Stimulated activated memory B cell treated with anti-CD40 and anti-IgM and Interleukin-4, amounts not matched to agents 10 μg/mL and 1 μg/mL and 100 μg/mL, for 72 hours (primary cell): ENCODE data around the gene IFNA13.

ENCODE experiments used
- ATAC-seq: fragments of 150-1000 bp; cut with Tn5 transposase; 2 replicates; pipeline ENCODE4 v1.10.0; 2021
- H3K27ac Mint-ChIP-seq: one replicate; pipeline ENCODE4 v1.8.0; 2022; ENCODE audit warnings: mild to moderate bottlenecking, mixed read lengths
- H3K27me3 Mint-ChIP-seq: one replicate; pipeline ENCODE4 v1.8.0; 2022; ENCODE audit warnings: mixed read lengths
- H3K36me3 Mint-ChIP-seq: one replicate; pipeline ENCODE4 v1.8.0; 2022; ENCODE audit warnings: mixed read lengths
- H3K4me1 Mint-ChIP-seq: one replicate; pipeline ENCODE4 v1.8.0; 2022; ENCODE audit warnings: mixed read lengths
- H3K4me3 Mint-ChIP-seq: one replicate; pipeline ENCODE4 v1.8.0; 2022; ENCODE audit warnings: mild to moderate bottlenecking, moderate library complexity, mixed read lengths
- H3K9me3 Mint-ChIP-seq: one replicate; pipeline ENCODE4 v1.8.0; 2022; ENCODE audit warnings: mixed read lengths

The IFNA13 gene

DNA sequence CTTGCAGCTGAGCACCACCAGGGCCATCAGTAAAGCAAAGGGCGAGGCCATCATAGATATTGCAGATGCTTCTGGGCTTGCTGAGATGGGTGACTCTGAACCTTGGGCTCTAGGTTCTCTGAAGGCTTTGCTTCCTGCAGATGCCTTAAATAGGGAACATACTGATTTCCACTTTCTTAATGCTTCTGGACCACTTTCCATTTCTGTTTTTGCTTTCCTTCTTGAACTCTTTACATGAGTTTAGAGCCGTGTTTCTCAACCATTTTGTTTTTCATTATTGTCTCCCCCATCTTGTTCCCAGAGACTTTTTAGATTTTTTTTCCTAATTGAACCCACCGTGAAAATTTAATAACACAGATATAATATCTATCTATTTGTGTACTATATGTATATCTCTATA, at the start of gene IFNA13:
Gene IFNA13, minus strand, starts transcription at position 101 of the 400 bp plus-strand sequence. Its CDS starts 47 bp downstream, at position 54.
- H3K27me3 Mint-ChIP-seq = peaks cover 32% of the 10 kb centered on the region

GRCh38 chr9:21415493-21416267, 47.8 kb upstream of the IFNA13 start:
- no peaks in the 10 kb centered on the region for H3K9me3 Mint-ChIP-seq
- no peak for ATAC-seq
- H3K4me1 Mint-ChIP-seq = peaks cover 29% of the 10 kb centered on the region
- H3K4me3 Mint-ChIP-seq = no peak overlapping the region
- no peak overlapping the region for H3K27ac Mint-ChIP-seq
- H3K36me3 Mint-ChIP-seq = no peaks in the 10 kb centered on the region
- H3K27me3 Mint-ChIP-seq = peaks cover 77% of the 10 kb centered on the region

More for the DNA sequence above, at the start of gene IFNA13:
- Mint-ChIP-seq H3K27ac (no peak within 1 kb of the TSS), H3K4me1 (peaks cover 18% of the 10 kb centered on the region), H3K36me3 (no peaks in the 10 kb centered on the region), H3K9me3 (no peaks in the 10 kb centered on the region), H3K4me3 (no peak within 1 kb of the TSS)
- no peak for ATAC-seq

DNA sequence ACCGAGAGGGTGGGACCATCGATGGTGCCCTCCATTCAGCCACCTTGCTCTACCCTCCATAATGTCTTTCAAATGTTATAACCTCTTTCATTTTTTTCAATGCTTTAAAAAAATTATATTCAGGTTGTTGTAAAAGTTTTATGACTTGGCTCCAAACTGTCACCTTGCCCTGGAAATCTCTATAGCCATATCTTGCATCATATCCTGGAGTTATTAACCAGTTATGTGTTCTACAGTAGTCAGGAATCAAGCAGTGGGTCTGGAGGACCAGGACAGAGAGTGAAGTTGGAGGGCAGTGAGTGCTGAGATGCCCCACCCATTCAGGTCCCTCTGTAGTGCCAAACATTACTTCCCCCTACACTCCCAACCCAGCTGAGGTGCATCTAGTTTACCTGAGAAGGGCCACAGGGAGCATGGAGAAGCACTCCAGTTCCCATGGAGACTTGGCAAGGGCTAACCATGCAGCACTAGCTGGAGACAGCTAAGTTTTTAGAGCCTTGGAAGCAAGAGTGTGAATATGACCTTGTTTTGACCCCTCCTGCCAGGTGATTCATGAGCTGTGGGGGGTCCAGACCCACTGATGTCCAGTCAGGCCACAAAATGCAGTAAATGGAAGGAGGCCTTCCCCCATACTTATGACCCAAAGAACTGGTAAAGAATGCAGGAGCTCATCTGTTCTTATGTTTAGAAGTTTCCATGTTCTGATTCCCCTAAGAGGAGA, 46.5 kb upstream of the IFNA13 start:
- no peak overlapping the region for H3K4me3 Mint-ChIP-seq
- H3K36me3 Mint-ChIP-seq = no peaks in the 10 kb centered on the region
- peaks cover 29% of the 10 kb centered on the region for H3K4me1 Mint-ChIP-seq
- H3K27me3 Mint-ChIP-seq = peaks cover 85% of the 10 kb centered on the region
- no peak for ATAC-seq
- no peaks in the 10 kb centered on the region for H3K9me3 Mint-ChIP-seq
- no peak overlapping the region for H3K27ac Mint-ChIP-seq

DNA sequence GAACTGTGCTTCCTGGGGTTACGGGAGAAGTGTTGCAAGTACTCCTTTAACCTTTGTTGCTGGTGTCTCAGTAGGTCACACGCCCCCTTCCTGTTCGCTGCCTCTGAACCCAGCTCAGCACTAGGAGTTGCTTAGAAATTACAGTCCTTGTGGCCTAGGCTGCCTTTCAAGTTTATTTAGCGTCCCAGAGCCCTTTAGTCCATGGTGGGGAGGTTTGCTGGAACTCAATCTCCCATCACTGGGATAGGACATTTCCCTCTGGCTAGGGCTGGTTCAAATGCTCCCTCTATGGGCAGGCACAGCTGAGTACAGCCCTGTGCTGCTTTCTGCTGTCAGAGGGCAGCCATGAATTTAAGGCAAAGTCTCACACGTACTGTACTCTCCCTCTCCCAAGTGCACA, 45.8 kb upstream of the IFNA13 start:
- Mint-ChIP-seq H3K36me3 (no peaks in the 10 kb centered on the region), H3K27me3 (peaks cover 78% of the 10 kb centered on the region), H3K27ac (no peak overlapping the region), H3K4me1 (peaks cover 29% of the 10 kb centered on the region), H3K9me3 (no peaks in the 10 kb centered on the region), H3K4me3 (no peak overlapping the region)
- ATAC-seq = no peak

DNA sequence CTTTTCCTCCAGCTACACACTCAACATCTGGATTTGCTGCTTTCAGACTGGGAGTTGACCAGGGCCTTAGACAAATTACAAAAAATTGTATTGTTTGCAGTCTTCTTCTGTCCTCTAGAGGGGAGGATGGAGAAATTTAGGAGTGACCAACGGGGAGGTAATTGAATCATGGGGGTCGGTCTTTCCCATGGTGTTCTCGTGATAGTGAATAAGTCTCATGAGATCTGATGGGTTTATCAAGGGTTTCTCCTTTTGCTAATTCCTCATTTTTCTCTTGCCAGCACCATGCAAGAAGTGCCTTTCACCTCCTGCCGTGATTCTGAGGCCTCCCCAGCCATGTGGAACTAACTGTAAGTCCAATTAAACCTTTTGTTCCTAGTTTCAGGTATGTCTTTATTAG, 45.3 kb upstream of the IFNA13 start:
- no peak overlapping the region for H3K27ac Mint-ChIP-seq
- H3K27me3 Mint-ChIP-seq = peaks cover 73% of the 10 kb centered on the region
- no peak for ATAC-seq
- no peak overlapping the region for H3K4me3 Mint-ChIP-seq
- no peaks in the 10 kb centered on the region for H3K9me3 Mint-ChIP-seq
- peaks cover 29% of the 10 kb centered on the region for H3K4me1 Mint-ChIP-seq
- no peaks in the 10 kb centered on the region for H3K36me3 Mint-ChIP-seq

- peak overlapping the region; percentile 21 for H3K4me3 Mint-ChIP-seq
These were observed 44.2 kb upstream of the IFNA13 start for GRCh38 chr9:21412107-21412506.

GRCh38 chr9:21408817-21409216, 41.0 kb upstream of the IFNA13 start, which contains the start of gene IFNA8:
IFNA8 (plus strand) TSS chr9:21409117; CDS start chr9:21409177, 60 bp downstream.
- peaks cover 33% of the 10 kb centered on the region for H3K27me3 Mint-ChIP-seq
- H3K9me3 Mint-ChIP-seq = no peaks in the 10 kb centered on the region
- H3K4me1 Mint-ChIP-seq = peaks cover 27% of the 10 kb centered on the region
- H3K36me3 Mint-ChIP-seq = no peaks in the 10 kb centered on the region
- H3K4me3 Mint-ChIP-seq = no peak within 1 kb of the TSS
- H3K27ac Mint-ChIP-seq = no peak within 1 kb of the TSS
- ATAC-seq = no peak

More at GRCh38 chr9:21412107-21412506, 44.2 kb upstream of the IFNA13 start:
- Mint-ChIP-seq H3K27me3 (peaks cover 63% of the 10 kb centered on the region), H3K4me1 (peaks cover 29% of the 10 kb centered on the region), H3K9me3 (no peaks in the 10 kb centered on the region), H3K36me3 (no peaks in the 10 kb centered on the region), H3K27ac (no peak overlapping the region)
- peak; percentile 74 for ATAC-seq

GRCh38 chr9:21404146-21404545, 36.3 kb upstream of the IFNA13 start:
- Mint-ChIP-seq H3K27ac (no peak overlapping the region), H3K9me3 (no peaks in the 10 kb centered on the region), H3K4me1 (peaks cover 18% of the 10 kb centered on the region), H3K4me3 (no peak overlapping the region), H3K27me3 (peaks cover 39% of the 10 kb centered on the region), H3K36me3 (no peaks in the 10 kb centered on the region)
- ATAC-seq = no peak

- peaks cover 54% of the 10 kb centered on the region for H3K27me3 Mint-ChIP-seq
- no peaks in the 10 kb centered on the region for H3K36me3 Mint-ChIP-seq
- H3K9me3 Mint-ChIP-seq = no peaks in the 10 kb centered on the region
- no peak overlapping the region for H3K27ac Mint-ChIP-seq
- ATAC-seq = no peak
- H3K4me3 Mint-ChIP-seq = peak overlapping the region; percentile 23
- peaks cover 18% of the 10 kb centered on the region for H3K4me1 Mint-ChIP-seq
These were observed 34.8 kb upstream of the IFNA13 start for GRCh38 chr9:21402386-21403251.

GRCh38 chr9:21399956-21400355, 32.1 kb upstream of the IFNA13 start:
- H3K27ac Mint-ChIP-seq = no peak overlapping the region
- no peak for ATAC-seq
- H3K4me3 Mint-ChIP-seq = no peak overlapping the region

DNA sequence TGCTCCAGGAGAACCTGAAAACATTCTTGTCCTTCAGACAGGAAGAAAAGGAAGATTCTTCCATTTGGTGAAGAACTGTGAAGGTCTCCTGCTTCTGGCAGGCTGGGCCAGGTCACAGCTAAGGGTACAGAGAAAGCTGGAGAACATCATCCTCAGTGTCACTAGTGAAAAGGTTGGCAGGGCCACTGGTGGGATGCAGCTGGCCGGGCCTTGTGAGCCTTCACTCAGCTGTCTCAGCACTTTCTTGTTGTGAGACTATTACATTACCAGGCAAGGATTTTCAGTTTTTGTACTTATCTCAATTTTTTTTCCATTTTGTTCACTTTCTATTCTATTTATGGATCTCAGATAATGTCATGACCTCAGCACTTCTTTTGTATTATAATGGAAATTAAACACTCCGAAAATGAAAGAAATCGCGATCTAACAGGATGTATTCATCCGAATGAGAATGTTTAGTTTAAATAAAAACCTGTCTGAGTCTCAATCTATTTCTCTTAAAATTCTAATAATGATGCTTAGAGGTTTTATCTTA, 31.2 kb upstream of the IFNA13 start:
- H3K9me3 Mint-ChIP-seq = no peaks in the 10 kb centered on the region
- H3K4me1 Mint-ChIP-seq = peaks cover 29% of the 10 kb centered on the region
- no peak overlapping the region for H3K27ac Mint-ChIP-seq
- H3K4me3 Mint-ChIP-seq = no peak overlapping the region
- peaks cover 76% of the 10 kb centered on the region for H3K27me3 Mint-ChIP-seq
- no peaks in the 10 kb centered on the region for H3K36me3 Mint-ChIP-seq
- ATAC-seq = no peak

More at GRCh38 chr9:21399956-21400355, 32.1 kb upstream of the IFNA13 start:
- peaks cover 76% of the 10 kb centered on the region for H3K27me3 Mint-ChIP-seq
- peaks cover 29% of the 10 kb centered on the region for H3K4me1 Mint-ChIP-seq
- no peaks in the 10 kb centered on the region for H3K36me3 Mint-ChIP-seq
- H3K9me3 Mint-ChIP-seq = no peaks in the 10 kb centered on the region

DNA sequence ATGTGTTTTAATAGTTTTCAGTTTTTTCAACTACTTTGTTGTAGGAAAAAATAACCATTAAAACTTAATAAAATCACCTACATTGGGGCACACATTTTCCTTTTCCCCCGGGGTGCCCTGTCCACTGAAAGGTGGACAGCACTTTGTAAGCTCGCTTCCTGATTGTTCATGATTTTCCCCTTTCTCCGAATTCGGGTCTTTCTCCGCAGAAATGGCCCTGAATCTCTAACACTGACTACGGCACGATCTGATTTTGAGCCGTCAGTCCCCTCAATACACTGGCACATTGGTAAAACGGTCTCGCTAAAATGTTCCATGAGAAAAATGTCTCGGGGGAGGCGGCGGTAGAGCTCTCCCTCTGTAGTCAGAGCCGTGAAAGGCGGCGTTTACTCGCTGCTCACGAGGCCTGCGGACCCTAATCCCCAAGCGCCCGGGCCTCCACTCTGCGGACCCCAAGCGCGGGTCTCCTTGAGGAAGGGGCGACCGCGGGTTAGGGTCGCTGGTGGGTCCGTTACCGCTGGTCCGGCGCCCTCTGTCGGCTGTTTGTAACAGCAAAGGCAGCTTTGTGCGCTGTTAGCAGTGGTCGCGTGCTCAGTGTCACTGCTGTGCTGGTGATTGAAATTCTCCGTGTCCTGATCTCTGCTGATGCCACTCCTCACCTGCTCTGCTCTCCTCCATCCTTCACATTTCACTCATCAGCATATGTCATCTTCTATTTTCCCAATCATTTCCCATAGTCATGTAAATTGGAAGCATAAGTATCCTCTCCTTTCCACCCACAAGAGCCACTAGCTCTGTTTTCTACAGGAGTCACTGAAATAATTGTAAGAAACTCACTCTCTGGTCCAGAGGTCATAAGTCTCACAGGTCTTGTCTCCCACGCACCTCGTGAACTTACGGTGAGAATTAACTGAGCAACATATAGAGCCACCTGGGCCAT, 28.2 kb upstream of the IFNA13 start:
- H3K4me1 Mint-ChIP-seq = peaks cover 22% of the 10 kb centered on the region
- peak; percentile 62 for ATAC-seq
- H3K4me3 Mint-ChIP-seq = peak overlapping the region; percentile 22
- no peaks in the 10 kb centered on the region for H3K9me3 Mint-ChIP-seq
- no peaks in the 10 kb centered on the region for H3K36me3 Mint-ChIP-seq
- peaks cover 85% of the 10 kb centered on the region for H3K27me3 Mint-ChIP-seq
- no peak overlapping the region for H3K27ac Mint-ChIP-seq

DNA sequence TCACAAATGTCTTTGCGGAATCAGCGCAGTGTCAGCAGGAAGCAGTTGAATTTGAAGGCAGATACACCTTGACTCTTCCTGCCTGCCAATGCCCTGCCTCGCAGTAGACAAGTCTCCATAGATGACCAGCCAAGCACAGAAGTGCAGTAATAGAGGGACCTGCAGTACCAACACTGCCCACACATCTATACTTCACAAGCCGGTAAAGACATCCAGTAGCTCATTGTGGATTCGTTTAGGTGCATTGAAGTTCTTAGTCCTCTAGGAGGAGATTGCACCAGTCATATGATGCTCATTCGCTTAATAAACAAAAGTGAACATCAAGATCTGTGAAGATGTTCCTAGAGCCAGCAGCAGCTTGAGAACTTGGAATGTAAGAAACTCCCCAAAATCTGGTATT, 24.4 kb upstream of the IFNA13 start:
- Mint-ChIP-seq H3K27ac (no peak overlapping the region), H3K27me3 (peaks cover 85% of the 10 kb centered on the region), H3K36me3 (no peaks in the 10 kb centered on the region), H3K4me3 (no peak overlapping the region), H3K4me1 (peaks cover 16% of the 10 kb centered on the region), H3K9me3 (no peaks in the 10 kb centered on the region)
- ATAC-seq = peak; percentile 78

DNA sequence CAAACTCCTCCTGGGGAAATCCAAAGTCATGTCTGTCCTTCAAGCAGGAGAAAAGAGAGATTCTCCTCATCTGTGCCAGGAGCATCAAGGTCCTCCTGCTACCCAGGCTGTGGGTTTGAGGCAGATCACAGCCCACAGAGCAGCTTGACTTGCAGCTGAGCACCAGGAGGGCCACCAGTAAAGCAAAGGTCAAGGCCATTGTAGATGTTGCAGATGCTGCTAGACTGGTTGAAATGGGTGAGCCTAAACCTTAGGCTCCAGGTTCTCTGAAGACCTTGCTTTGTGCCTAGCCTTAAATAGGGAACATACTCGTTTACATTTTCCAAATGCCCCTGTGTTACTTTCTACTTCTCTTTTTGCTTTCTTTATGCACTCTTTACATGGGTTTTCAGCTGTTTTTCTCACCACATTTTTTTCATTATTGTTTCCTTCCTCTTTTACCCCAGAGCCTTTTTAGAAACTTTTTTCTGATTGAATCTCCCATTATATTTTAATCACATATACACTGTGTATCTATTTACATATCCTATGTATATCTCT, 17.3 kb upstream of the IFNA13 start, which contains the start of gene IFNA2:
Gene IFNA2, minus strand, starts transcription at position 268 of the 540 bp plus-strand sequence. Its CDS starts 69 bp downstream, at position 199.
- peaks cover 45% of the 10 kb centered on the region for H3K27me3 Mint-ChIP-seq

More for the DNA sequence above, 17.3 kb upstream of the IFNA13 start, which contains the start of gene IFNA2:
- peaks cover 29% of the 10 kb centered on the region for H3K4me1 Mint-ChIP-seq
- no peaks in the 10 kb centered on the region for H3K36me3 Mint-ChIP-seq
- H3K9me3 Mint-ChIP-seq = no peaks in the 10 kb centered on the region
- no peak within 1 kb of the TSS for H3K27ac Mint-ChIP-seq
- H3K4me3 Mint-ChIP-seq = no peak within 1 kb of the TSS
- ATAC-seq = peak; percentile 61
